Right hindlimb (tissue), 1 donor: ENCODE data around the gene GRK1.
A peak's percentile ranks its signal among the peaks of the same experiment; 100 is the strongest.

Experiments
- DNase-seq: peaks from one replicate; pipeline ENCODE4 v3.0.0-alpha.2; 2018

The GRK1 gene

DNA sequence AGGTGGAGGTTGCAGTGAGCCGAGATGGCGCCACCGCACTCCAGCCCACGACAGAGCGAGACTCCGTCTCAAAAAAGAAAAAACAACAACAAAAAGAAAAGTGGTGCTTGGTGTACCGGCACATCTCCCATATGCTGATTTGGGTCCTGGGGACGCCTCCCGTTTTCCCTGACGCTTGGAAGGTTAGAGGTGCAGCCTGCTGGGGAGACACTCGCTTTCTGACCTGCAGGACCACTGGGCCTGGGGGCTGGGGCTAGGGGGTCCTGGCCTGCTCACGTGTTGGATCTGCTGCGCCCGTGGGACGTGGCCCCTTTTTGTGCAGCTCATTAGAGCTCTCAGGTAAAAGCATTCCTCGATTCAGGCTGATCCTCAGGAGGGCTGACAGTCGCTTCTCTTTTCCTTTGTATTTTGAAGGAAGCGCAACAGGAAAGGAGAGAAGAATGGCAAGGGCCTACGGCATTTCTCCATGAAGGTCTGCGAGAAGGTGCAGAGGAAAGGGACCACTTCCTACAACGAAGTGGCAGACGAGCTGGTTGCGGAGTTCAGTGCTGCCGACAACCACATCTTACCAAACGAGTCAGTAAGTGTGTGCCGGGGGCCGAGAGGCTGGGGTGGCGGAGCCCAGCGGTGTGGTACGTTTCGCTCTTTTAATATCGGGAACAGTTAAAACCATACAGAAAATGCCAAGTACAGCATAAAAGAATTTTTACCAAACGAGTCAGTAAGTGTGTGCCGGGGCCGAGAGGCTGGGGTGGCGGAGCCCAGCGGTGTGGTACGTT lies 34.1 kb upstream of the GRK1 start:
- DNase-seq, result no peak

GRCh38 chr13:113633485-113633873 lies 33.5 kb upstream of the GRK1 start:
- no peak for DNase-seq

- no peak for DNase-seq
These were observed 32.6 kb upstream of the GRK1 start for GRCh38 chr13:113634279-113635047.

GRCh38 chr13:113635048-113635420 lies 32.0 kb upstream of the GRK1 start:
- no peak for DNase-seq

DNA sequence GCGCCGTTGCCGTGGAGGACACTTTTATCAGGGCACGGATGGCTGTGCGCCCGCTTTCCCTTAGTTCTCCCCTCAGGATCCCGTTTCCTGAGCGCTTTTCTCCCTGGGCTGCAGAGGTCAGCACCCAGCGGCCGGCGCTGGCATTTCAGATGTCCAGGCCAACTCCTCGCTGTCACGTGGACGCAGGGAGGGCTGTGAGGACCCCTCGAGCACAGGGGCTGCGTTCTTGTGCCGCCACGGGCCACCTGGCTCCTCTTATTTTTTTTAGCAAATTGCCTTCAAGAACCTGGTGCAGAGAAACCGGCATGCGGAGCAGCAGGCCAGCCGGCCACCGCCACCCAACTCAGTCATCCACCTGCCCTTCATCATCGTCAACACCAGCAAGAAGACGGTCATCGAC lies 31.3 kb upstream of the GRK1 start:
- no peak for DNase-seq

GRCh38 chr13:113636266-113636963 lies 30.6 kb upstream of the GRK1 start:
- no peak for DNase-seq

DNA sequence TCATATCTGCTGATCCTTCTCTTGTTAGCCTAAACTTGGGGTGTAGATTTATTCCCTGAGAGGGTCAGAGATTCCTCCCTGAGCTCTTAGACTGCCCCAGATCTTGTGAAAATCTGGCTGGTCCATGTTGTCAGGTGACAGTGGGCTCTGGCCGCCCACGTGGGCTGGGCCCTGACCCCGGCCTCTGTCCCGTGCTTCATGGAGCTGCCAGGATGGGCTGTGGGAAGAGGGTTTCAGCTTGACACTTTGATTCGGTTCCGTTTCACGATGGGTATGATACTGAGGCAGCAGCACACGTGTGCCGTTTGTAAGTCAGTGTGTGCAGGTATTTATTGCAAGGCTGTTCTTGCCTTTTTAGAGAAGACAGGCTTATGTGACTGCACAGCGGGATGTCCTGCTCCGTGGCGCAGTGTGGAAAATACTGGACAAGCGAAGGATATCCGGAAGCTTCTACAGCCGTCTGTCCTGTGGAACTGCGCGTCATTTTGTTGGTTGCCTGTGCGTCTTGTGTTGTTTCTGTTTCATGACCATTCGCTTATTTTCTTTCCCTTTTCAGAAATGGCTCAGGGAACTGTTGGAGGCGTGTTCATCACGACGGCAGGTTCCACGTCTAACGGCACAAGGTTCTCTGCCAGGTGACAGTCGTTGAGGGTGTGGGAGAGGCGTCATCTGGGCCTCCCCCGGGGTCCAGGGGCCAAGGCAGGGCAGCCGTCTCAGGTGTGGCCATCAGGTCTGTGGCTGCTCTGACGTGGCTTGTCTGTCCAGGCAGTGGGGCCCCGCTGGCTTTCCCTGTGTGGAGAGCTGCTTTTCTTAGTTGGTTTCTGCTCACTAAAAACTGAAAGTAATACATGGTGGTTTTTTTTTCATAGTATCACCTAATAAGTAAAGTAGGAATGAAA lies 29.5 kb upstream of the GRK1 start:
- no peak for DNase-seq

DNA sequence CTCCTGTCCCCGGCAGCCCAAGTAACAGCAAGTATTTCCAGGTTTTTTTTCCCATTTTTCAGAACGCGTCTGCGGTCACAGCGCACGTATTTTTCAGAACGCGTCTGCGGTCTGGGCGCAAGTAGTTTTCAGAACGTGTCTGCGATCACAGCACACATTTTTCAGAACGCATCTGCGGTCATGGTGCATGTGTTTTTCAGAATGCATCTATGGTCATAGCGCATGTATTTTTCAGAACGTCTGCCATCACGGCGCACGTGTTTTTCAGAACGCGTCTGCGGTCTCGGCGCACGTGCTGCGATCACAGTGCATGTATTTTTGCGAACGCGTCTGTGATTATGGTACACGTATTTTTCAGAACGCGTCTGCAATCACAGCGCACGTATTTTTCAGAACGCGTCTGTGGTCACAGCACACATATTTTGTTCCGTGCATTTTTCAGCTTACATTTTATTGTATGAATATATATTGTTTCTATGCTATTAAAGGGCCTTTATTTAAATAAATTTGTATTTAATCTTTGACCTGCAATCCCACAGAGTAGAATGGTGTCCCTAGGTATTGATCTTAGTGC lies 28.8 kb upstream of the GRK1 start:
- DNase-seq, result no peak

- no peak for DNase-seq
These were observed 28.2 kb upstream of the GRK1 start for GRCh38 chr13:113638806-113639205.

DNA sequence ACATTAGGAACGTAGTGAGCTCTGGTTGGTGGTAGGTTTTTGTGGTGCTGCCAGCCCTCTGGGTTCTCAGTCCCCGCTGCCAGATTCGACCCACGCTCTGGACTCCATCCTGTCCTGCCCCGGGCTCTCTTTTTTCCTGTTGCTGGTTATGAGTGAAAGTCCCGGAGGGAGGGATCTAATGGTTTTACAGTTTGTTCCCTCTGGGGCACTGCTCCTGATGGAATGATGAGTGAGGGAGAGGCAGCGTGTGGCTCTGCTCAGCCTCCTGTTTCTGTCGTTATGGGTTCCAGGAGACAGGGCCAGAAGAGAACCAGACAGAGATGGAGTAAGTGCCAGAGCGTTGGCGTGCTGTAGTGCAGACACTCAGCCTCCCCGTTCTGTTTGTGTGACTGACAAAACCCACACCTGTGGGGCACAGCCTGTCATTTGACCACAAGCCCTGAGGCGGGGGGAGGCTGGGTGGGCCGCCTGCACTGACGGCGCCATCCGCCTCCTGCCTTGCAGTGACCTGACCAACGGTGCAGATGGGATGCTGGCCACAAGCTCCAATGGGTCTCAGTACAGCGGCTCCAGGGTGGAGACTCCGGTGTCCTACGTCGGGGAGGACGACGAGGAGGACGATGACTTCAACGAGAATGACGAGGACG lies 27.3 kb upstream of the GRK1 start:
- DNase-seq, result no peak

GRCh38 chr13:113641426-113641825 lies 25.6 kb upstream of the GRK1 start:
- DNase-seq, result no peak

- no peak for DNase-seq
These were observed 24.5 kb upstream of the GRK1 start for GRCh38 chr13:113642563-113642962.

DNA sequence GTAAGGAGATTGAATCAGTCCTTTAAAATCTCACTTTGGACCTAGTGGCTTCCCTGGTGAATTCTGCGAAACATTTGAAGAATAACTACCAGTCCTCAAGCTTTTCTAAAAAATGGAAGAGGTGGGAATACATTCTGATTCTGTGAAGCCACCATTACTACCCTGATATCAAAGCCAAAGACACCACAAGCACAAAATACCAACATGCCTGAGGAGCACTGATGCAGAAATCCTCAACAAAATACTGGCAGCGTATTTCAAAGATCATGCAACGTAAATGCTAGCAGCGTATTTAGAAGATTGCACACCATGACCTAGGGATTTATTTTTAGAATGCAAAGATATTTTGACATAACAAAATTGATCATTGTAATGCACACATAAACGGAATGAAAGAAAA lies 23.4 kb upstream of the GRK1 start:
- no peak for DNase-seq

- DNase-seq, result no peak
These were observed 22.2 kb upstream of the GRK1 start for GRCh38 chr13:113644800-113645199.

DNA sequence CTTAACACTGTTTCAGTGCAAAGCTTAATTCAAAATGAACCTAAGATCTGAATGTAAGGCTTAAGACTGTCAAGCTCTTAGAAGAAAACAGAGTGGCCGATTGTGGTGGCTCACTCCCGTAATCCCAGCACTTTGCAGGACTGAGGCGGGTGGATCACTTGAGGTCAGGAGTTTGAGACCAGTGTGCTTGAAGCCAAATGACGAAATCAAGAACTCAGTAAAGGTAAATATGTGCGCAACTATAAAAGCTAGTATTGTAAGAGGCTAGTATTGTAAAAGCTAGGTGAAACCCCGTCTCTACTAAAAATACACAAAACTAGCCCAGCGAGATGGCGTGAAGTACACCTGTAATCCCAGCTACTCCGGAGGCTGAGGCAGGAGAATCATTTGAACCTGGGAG lies 21.7 kb upstream of the GRK1 start:
- no peak for DNase-seq

DNA sequence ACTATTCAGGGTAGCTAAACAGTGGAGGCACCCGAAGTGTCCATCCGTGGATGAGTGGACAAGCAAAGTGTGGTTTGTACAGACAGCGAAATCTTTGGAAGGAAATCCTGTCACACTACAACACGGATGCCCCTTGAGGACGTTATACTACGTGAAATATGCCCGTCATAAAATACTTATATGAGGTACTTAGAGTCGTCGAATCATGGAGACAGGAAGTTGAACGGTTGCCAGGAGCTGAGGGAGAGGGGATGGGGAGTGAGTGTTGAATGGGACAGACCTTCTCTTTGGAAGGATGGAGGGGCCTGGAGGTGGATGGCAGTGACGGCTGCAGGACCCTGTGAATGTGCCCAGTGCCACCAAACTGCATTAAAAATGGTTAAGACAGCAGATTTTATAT lies 20.6 kb upstream of the GRK1 start:
- no peak for DNase-seq

GRCh38 chr13:113646921-113647340 lies 20.1 kb upstream of the GRK1 start:
- DNase-seq, result no peak

GRCh38 chr13:113647351-113648215 lies 19.4 kb upstream of the GRK1 start:
- DNase-seq, result peak; percentile 81

DNA sequence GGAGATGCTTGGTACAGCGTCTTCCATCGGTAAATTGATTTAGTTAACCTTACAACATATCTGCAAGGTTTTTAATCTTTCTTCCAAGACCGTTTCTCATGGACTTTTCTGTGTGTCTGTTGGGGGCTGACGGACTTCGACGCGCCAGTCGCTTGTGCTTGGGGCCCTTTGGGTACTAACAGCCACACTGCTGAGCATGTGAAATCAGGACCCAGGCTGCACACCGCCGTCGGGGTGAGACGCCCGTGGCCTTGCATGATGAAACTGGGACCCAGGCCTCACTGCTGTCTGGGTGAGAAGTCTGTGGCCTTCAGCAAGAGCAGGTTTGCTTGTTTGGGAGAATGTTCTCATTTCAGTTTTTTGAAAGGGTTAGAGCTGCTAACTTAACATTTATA lies 18.8 kb upstream of the GRK1 start:
- no peak for DNase-seq

DNA sequence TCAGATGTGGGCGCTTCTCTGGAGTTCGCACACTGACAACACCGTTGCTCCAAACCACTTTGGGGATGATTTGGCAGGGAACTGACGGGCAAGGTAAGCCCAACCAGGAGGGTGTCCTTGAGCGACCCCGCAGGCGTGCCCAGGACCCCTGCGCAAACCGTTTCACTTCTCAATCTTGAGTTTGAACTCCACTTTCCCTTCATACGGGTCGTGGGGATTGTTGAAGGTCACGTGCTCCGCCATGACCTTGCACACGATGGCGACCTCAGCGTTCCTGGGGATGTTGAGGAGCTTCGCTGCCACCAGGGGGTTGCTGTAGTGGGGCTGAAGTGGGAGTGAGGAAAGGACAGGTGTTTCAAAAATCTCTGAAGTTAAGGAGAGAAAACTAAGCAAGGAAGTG lies 17.8 kb upstream of the GRK1 start:
- DNase-seq, result no peak

- DNase-seq, result no peak
These were observed 16.7 kb upstream of the GRK1 start for GRCh38 chr13:113650275-113650674.
